Bronchial epithelial cell (primary cell): ENCODE results near the gene LAMA2. TPM values are rescaled to one million over a fixed set of nuclear protein-coding genes. Genes with fewer than 3 reads are reported as not detected.

Experiments used
- DNase-seq: peaks from one replicate; pipeline ENCODE4 v3.0.0-alpha.2; 2010; ENCODE audit warnings: low read depth
- FAIRE-seq: peaks from 2 replicates; lab custom pipeline; 2011; peaks lifted over from hg19 to GRCh38; lab: Jason Lieb, UNC
- H3K27me3 ChIP-seq: 2 replicates; pipeline ENCODE4 v1.5.1; 2011; ENCODE audit warnings: low read length; ENCODE audit not compliant: control insufficient read depth, insufficient read depth
- H3K36me3 ChIP-seq: 2 replicates; pipeline ENCODE4 v1.5.1; 2011; ENCODE audit warnings: low read length; ENCODE audit not compliant: control insufficient read depth, insufficient read depth
- H3K4me3 ChIP-seq: 2 replicates; pipeline ENCODE4 v1.5.1; 2011; ENCODE audit warnings: mild to moderate bottlenecking, low read depth, low read length, control low read depth
- CTCF ChIP-seq: IDR thresholded peaks from 2 replicates; pipeline ENCODE4 v1.5.1; 2011; ENCODE audit warnings: mild to moderate bottlenecking, moderate library complexity, low read length, control low read depth, inconsistent platforms; ENCODE audit not compliant: insufficient read depth, severe bottlenecking
- total RNA-seq: library from RNA; depleted of rRNA; stranded (reverse); fragments of >200 nt; gene quantifications from 2 replicates; pipeline ENCODE4 v1.2.1, GENCODE V29; 2014

The LAMA2 gene
- total RNA-seq, 1 donor from 2014 or later: 2.6 TPM

GRCh38 chr6:129282019-129282418 lies 399.1 kb downstream of the LAMA2 start:
- no peaks in the 10 kb centered on the region for H3K36me3 ChIP-seq
- no peak overlapping the region for H3K4me3 ChIP-seq
- H3K27me3 ChIP-seq: no peaks in the 10 kb centered on the region
- TF ChIP-seq CTCF: no peak
- FAIRE-seq: no peak
- DNase-seq: no peak

GRCh38 chr6:129284225-129284624 lies 401.3 kb downstream of the LAMA2 start:
- no peak overlapping the region for H3K4me3 ChIP-seq
- no peak for TF ChIP-seq CTCF
- FAIRE-seq: peak; percentile 47

GRCh38 chr6:129287231-129288177 lies 404.6 kb downstream of the LAMA2 start:
- no peak for FAIRE-seq
- peaks cover 2% of the 10 kb centered on the region for H3K27me3 ChIP-seq
- no peak for DNase-seq
- no peak overlapping the region for H3K4me3 ChIP-seq
- H3K36me3 ChIP-seq: no peaks in the 10 kb centered on the region
- TF ChIP-seq CTCF: no peak

More at GRCh38 chr6:129284225-129284624, 401.3 kb downstream of the LAMA2 start:
- peaks cover 2% of the 10 kb centered on the region for H3K27me3 ChIP-seq
- no peaks in the 10 kb centered on the region for H3K36me3 ChIP-seq
- DNase-seq: no peak

- H3K4me3 ChIP-seq: no peak overlapping the region
- no peak for DNase-seq
- FAIRE-seq: no peak
These were observed 406.5 kb downstream of the LAMA2 start for GRCh38 chr6:129289442-129289841.

GRCh38 chr6:129292836-129293235 lies 409.9 kb downstream of the LAMA2 start:
- FAIRE-seq: no peak
- H3K27me3 ChIP-seq: peaks cover under 1% of the 10 kb centered on the region
- no peaks in the 10 kb centered on the region for H3K36me3 ChIP-seq
- no peak overlapping the region for H3K4me3 ChIP-seq
- TF ChIP-seq CTCF: no peak
- no peak for DNase-seq

More at GRCh38 chr6:129289442-129289841, 406.5 kb downstream of the LAMA2 start:
- no peak for TF ChIP-seq CTCF
- no peaks in the 10 kb centered on the region for H3K36me3 ChIP-seq
- H3K27me3 ChIP-seq: peaks cover 2% of the 10 kb centered on the region

GRCh38 chr6:129297592-129297991 lies 414.7 kb downstream of the LAMA2 start:
- H3K27me3 ChIP-seq: no peaks in the 10 kb centered on the region
- DNase-seq (no peak), FAIRE-seq (no peak)
- H3K36me3 ChIP-seq: no peaks in the 10 kb centered on the region
- TF ChIP-seq CTCF: no peak
- no peak overlapping the region for H3K4me3 ChIP-seq
